ENCODE data around the gene CRK.

CRK gene

GRCh38 chr17:1455797-1456599 is at the start of gene CRK:
TSS of gene CRK (minus strand) at chr17:1456232. CDS start at chr17:1456117, 115 bp downstream.
- peak; percentile 100 for DNase-seq (ENCODE audit: low spot score)

GRCh38 chr17:1505586-1505985 is 49.6 kb upstream of the CRK start:
- no peak for DNase-seq (ENCODE audit: low spot score)
- TF ChIP-seq CTCF (IDR thresholded peaks at IDR 0.05; ENCODE audit: extremely low read depth, missing control alignments), result no peak

More at GRCh38 chr17:1455797-1456599, at the start of gene CRK:
- no peak for TF ChIP-seq CTCF (IDR thresholded peaks at IDR 0.05; ENCODE audit: extremely low read depth, missing control alignments)

- TF ChIP-seq CTCF (IDR thresholded peaks at IDR 0.05; ENCODE audit: extremely low read depth, missing control alignments), result no peak
- DNase-seq (ENCODE audit: low spot score), result no peak
Observed at GRCh38 chr17:1504866-1505265, 48.8 kb upstream of the CRK start.

- TF ChIP-seq CTCF (IDR thresholded peaks at IDR 0.05; ENCODE audit: extremely low read depth, missing control alignments), result no peak
Observed at GRCh38 chr17:1503699-1504098, 47.7 kb upstream of the CRK start.

GRCh38 chr17:1498869-1499268 is 42.8 kb upstream of the CRK start:
- no peak for TF ChIP-seq CTCF (IDR thresholded peaks at IDR 0.05; ENCODE audit: extremely low read depth, missing control alignments)
- no peak for DNase-seq (ENCODE audit: low spot score)

More at GRCh38 chr17:1503699-1504098, 47.7 kb upstream of the CRK start:
- no peak for DNase-seq (ENCODE audit: low spot score)

- no peak for DNase-seq (ENCODE audit: low spot score)
- no peak for TF ChIP-seq CTCF (IDR thresholded peaks at IDR 0.05; ENCODE audit: extremely low read depth, missing control alignments)
Observed at GRCh38 chr17:1498233-1498632, 42.2 kb upstream of the CRK start.

- DNase-seq (ENCODE audit: low spot score), result no peak
- no peak for TF ChIP-seq CTCF (IDR thresholded peaks at IDR 0.05; ENCODE audit: extremely low read depth, missing control alignments)
Observed at GRCh38 chr17:1497831-1498230, 41.8 kb upstream of the CRK start.

Data from GM20000 (cell line).